HG02642 (cell line): Measurements from ENCODE around the gene ERG28.
"Not testable (repeated sequence)": the region's sequence is repeated elsewhere in the genome, so short reads cannot be mapped to it uniquely, and the experiment has no call there.

Source experiments
- ATAC-seq: cut with Tn5 transposase; IDR thresholded peaks from one replicate; pipeline ENCODE4 v1.9.1; 2021; ENCODE audit warnings: mild to moderate bottlenecking; ENCODE audit not compliant: unreplicated experiment, poor library complexity

The ERG28 gene, protein sequence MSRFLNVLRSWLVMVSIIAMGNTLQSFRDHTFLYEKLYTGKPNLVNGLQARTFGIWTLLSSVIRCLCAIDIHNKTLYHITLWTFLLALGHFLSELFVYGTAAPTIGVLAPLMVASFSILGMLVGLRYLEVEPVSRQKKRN

DNA sequence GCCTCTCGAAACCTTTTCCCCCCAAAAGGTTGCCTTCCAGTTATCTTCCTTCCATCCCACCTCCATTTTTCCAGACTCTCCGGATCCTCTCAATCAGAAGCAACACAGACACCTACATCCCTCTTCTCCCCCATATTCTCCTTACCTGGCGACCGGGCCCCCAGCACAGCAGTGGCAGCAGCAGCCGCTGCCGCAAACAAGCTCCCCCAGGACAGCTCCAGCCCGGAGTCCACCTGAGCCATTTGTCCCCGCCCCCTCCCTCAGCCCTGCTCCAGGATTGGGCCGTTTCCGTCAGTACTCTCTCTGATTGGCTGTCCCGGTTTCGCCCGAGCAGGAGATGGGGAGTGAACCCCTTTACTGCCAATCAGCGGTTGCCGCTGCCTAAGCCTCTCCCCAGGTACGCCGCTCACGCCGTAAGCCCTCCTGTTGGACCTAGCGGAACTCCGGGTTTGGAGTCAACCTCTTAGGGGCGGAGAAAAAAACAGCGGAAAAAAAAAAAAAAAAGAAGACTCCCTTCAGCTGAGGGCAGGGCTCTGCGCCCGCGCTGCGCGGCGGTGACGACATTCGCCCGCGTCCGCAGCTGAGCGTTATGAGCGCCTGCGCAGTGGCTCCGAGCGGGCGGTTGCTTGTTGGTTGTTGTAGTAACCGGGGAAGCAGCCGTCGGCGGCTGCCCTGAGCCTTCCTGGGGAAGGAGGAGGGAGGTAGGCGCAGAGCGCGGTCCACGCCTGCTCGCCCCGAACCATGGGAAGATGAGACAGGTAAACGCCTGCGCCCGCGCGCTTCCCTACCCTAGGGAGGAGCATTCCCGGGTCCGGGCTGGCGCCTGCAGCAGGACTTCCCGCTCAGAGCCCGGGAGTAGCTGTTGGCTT lies at the start of gene ERG28, which contains the start of gene TTLL5:
Gene ERG28, minus strand, starts transcription at position 247 of the 869 bp plus-strand sequence. CDS start 3,374 bp downstream, outside the sequence.
Gene TTLL5, plus strand, starts transcription at position 617 of the 869 bp plus-strand sequence. CDS start 1,904 bp downstream, outside the sequence.
- ATAC-seq = peak; percentile 97

- ATAC-seq = peak; percentile 48
Measured at GRCh38 chr14:75709207-75709812, 48.6 kb upstream of the ERG28 start.

DNA sequence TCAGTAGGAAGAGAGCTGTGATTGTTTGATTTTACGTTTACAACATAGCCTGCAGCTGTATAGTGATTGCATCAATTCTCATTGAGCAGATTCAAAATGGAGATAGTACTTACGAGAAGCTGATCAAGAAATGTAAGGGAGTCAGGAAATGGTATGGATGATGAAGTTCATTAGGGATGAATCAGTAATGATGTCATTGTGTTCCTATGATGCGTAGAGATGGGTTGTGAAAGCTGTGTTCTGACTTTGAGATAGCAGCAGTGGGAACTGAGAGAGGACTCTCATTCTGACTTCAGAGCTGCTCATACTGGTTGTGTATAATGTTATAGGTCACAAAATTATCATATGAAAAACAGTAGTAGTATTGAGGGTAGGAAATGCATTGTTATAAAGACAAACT lies 44.3 kb upstream of the ERG28 start:
- ATAC-seq = no peak

DNA sequence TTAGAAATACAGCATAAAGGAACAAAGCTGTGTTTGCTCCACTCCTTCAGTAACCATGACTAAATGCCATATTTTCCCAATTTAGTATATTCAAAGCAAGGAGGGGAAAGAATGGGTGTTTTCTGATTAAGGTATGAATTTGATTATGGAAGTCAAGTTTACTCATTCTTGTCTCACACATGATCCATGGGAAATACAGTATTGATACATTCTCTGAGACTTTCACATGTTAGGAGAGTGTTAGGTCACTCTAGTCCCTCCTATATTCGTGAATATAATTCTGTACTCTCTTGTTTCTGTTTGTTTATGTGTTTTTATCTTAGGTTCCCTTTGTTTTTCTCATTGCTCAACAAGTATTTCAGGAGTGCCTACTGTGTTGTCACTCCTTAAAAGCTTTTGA lies 42.8 kb upstream of the ERG28 start:
- no peak for ATAC-seq

- no peak for ATAC-seq
Measured at GRCh38 chr14:75702616-75703261, 42.1 kb upstream of the ERG28 start.

DNA sequence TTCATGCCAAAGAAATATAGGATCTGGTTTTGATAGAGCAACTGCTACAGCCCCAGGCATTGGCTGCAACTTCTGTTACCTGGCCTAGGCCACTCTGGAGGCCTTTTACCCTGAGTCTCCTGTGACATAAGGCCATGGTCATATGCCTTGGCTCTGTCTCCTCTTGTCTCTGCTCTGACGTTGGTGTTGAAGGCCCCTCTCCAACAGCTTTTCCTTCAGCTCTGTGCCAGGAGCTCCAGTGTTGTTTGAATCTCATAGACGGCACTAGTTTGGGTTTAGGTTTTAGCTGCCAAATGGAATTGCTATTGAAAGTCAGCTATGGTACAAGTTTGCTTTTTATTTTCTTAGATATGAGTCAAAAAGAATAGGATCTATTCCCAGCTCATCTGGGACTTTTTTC lies 41.4 kb upstream of the ERG28 start:
- no peak for ATAC-seq

GRCh38 chr14:75700295-75700694 lies 39.6 kb upstream of the ERG28 start:
- no peak for ATAC-seq

- ATAC-seq = no peak
Measured at GRCh38 chr14:75699331-75699730, 38.7 kb upstream of the ERG28 start.

GRCh38 chr14:75697918-75698317 lies 37.2 kb upstream of the ERG28 start:
- no peak for ATAC-seq

DNA sequence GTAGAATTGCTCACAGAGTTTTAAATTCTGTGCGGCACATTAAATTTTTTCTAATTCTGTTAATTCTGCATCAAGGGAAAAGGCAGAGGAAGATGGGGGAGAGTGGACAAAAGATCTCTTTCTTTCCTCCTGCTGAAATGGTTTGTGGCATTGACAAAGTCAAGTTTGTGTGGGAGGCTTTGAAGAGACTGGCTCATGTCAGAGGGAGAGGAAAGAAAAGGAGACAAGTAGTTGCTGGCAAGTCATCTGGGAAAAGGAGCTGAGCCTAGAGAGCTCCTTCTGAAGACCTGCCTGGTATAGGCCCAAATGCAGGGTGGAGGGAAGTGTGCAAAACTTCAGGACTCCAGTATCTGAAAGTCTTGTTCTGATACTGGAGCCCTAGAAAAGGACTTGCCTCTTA lies 36.7 kb upstream of the ERG28 start:
- ATAC-seq = no peak

- not testable (repeated sequence) for ATAC-seq
Measured at GRCh38 chr14:75695025-75695424, 34.3 kb upstream of the ERG28 start.

GRCh38 chr14:75690010-75690409 lies 29.3 kb upstream of the ERG28 start:
- ATAC-seq = no peak

DNA sequence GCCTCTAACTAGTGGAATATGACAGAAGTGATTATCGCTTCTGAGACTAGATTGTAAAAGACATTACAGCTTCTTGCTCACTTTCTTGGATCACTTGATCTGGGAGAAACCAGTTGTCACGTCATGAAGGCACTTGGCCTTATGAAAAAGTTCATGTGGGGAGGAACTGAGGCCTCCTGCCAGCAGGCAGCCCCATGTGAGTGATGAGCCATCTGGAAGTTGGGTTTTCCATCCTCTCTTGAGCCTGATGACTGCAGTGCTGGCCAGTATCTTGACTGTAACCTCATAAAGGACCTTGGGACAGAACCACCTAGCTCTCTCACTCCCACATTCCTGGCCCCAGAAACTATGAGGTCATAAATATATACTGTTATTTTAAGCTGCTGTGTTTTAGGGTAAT lies 28.3 kb upstream of the ERG28 start:
- ATAC-seq = no peak

GRCh38 chr14:75685910-75686309 lies 25.2 kb upstream of the ERG28 start:
- no peak for ATAC-seq

GRCh38 chr14:75675265-75675960 lies 14.7 kb upstream of the ERG28 start:
- no peak for ATAC-seq

GRCh38 chr14:75673345-75674035 lies 12.8 kb upstream of the ERG28 start:
- ATAC-seq = no peak

DNA sequence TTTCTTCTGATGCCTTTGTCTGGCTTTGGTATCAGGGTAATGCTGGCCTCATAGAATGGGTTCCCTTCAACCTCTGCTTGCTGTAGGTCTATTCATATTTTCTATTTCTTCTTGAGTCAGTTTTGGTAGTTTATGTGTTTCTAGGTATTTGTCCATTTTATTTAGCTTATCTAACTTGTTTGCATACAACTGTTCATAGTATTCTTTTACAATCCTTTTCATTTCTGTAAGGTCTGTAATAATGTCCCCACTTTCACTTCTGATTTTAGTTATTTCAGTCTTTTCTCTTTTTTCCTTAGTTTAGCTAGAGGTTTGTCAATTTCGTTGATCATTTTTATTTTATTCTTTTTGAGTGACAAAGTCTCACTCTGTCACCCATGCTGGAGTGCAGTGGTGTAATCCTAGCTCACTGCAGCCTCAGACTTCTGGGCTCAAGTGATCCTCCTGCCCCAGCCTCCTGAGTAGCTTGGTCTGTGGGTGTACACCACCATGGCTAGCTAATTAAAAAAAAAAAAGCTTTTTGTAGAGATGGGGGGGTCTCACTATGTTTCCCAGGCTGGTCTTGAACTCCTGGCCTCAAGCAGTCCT lies 12.0 kb upstream of the ERG28 start:
- ATAC-seq = no peak

DNA sequence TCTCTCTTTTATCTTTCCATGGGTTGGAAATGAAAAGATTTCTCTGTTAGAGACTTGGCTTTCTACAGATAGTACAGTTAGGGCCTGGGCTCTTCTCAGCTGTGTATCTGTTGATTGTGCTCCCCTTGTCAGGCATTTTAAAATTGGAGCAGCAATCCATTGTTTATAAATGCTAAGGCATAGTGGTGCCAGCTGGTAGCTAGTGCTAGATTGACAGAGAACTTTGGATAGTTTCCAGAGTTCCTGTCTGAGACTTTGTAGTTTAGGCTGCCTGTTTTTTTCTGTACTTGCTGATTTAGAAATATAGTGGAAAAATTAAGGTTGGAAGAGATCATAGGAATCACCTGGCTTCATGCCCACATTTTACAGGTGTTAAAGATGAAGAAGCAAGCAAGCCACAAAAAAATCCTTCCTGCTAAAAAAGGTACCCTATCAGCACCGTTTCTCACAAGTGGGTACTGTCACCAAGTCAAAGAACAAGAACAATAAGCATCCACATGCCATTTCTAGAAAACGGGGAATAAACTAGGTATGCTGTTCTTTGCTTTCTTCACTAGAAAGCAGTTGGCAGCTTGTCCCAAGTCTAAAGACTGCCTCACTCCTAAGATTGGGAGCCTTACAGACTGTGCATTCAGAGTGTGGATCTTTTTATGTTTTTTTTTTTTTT lies 6.6 kb upstream of the ERG28 start:
- ATAC-seq = no peak

DNA sequence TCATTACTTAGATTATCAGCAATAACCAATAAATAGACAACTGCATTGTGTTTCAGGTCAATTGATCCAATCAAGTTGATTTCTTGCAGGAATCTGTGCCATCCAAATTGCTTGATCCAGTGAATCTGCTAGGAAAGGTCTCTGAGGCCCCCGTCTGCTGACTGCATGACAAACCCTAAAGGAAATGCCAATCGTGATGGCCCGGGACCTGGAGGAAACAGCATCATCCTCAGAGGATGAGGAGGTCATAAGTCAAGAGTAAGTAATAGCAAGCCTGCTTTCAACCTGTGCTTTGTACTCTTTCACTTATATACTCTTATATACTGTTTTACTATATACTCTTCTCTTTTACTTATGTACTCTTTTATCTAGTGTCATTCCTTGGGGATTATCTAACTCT lies 2.3 kb upstream of the ERG28 start:
- no peak for ATAC-seq
